Coronary artery (tissue), 2 donors: ENCODE results near the gene ELFN1.

Source experiments
- DNase-seq: peaks from one replicate; pipeline ENCODE4 v3.0.0-alpha.2; 2017; ENCODE audit warnings: low spot score
- H3K27ac ChIP-seq, 2 donors: fragments of 200-600 bp; sonication (generic); one replicate each; pipeline ENCODE4 v1.5.1; 2016 to 2019
- H3K4me3 ChIP-seq: fragments of 200-600 bp; sonication (generic); 2 replicates; pipeline ENCODE4 v1.5.1; 2016; ENCODE audit warnings: mild to moderate bottlenecking, moderate library complexity
- TF ChIP-seq, protein P1 (sequence below): fragments of 200-600 bp; sonication (generic); IDR thresholded peaks from one replicate; pipeline ENCODE4 v1.5.1; 2019; ENCODE audit warnings: antibody characterized with exemption

ELFN1 gene

GRCh38 chr7:1696671-1697498, 26.8 kb downstream of the ELFN1 start:
- DNase-seq: peak; percentile 65
- Histone ChIP-seq H3K27ac (no peak overlapping the region), H3K4me3 (no peak overlapping the region)
- TF ChIP-seq, protein P1, sequence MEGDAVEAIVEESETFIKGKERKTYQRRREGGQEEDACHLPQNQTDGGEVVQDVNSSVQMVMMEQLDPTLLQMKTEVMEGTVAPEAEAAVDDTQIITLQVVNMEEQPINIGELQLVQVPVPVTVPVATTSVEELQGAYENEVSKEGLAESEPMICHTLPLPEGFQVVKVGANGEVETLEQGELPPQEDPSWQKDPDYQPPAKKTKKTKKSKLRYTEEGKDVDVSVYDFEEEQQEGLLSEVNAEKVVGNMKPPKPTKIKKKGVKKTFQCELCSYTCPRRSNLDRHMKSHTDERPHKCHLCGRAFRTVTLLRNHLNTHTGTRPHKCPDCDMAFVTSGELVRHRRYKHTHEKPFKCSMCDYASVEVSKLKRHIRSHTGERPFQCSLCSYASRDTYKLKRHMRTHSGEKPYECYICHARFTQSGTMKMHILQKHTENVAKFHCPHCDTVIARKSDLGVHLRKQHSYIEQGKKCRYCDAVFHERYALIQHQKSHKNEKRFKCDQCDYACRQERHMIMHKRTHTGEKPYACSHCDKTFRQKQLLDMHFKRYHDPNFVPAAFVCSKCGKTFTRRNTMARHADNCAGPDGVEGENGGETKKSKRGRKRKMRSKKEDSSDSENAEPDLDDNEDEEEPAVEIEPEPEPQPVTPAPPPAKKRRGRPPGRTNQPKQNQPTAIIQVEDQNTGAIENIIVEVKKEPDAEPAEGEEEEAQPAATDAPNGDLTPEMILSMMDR: no peak

DNA sequence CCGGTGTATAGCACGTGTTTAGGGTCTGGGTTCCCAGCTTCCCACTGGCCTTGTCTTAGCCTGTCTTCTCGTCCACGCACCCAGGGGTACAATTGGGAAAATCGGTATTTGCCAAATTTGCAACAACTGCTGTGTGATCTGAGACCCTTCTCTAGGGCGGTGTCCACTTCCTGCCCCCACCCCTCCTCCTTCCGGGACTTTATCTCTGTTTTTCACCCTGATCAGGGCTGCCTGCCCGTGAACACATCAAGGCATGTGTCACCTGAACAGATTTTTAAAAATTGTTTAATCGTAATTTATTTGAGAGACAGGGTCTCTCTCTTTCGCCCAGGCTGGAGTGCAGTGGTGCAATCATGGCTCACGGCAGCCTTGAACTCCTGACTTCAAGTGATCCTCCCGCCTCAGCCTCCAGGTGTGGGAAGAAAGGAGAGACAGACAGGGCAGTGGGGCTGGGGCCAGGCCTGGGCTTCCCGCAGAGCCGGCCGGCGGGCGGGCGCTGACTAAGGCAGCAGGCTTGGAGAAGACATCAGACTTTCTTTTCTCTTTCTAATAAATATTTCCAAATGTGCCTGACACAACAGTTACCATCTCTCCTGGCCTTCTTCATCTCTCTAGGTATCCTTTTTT, 27.5 kb downstream of the ELFN1 start:
- no peak overlapping the region for H3K4me3 ChIP-seq
- DNase-seq: peak; percentile 57
- TF ChIP-seq, protein P1: no peak

GRCh38 chr7:1698201-1698600, 28.1 kb downstream of the ELFN1 start:
- H3K27ac ChIP-seq: no peak overlapping the region
- DNase-seq: no peak
- TF ChIP-seq, protein P1: no peak
- H3K4me3 ChIP-seq: no peak overlapping the region

More for the DNA sequence above, 27.5 kb downstream of the ELFN1 start:
- H3K27ac ChIP-seq: no peak overlapping the region

DNA sequence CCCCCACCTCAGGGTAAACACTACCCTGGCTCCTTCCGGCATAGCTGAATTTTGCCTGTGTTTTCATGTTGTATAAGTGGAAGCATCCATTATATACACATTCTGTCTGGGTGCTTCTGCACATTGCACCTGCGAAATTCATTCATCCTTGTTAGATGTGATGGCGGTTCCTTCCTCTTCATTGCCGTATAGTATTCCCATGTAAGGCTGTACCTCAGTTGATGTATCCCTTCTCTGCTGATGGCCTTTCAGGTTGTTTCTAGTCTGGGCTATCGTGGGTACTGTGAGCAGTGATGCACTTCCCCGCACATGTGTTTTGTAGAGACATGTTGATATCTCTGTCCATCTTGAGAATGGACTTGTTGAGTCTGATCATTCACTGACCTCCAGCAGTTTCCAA, 28.9 kb downstream of the ELFN1 start:
- Histone ChIP-seq H3K4me3 (no peak overlapping the region), H3K27ac (no peak overlapping the region)
- TF ChIP-seq, protein P1: no peak
- DNase-seq: no peak

DNA sequence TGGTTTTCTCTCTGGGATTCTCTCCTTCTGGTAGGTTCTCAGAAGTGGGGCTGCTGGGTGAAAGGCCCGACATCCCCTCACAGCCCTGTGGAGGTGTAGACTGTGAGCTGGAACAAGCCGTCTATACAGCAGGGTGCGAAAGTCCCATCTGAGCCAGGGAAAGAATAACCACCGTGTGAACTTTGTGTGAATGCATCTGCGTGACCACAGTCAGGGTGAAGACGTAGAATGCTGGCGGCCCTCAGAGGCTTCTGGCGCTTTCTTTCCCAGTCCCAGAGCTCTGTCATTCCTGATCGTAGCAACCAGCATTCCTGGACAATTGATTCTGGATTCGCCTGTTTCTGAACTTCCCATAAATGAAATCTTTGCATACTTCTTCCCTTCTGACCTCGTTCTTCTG, 30.0 kb downstream of the ELFN1 start:
- TF ChIP-seq, protein P1: no peak
- no peak overlapping the region for H3K4me3 ChIP-seq
- no peak overlapping the region for H3K27ac ChIP-seq
- peak; percentile 52 for DNase-seq

- peak; percentile 35 for DNase-seq
- Histone ChIP-seq H3K27ac (no peak overlapping the region), H3K4me3 (no peak overlapping the region)
- TF ChIP-seq, protein P1: no peak
Observed at GRCh38 chr7:1700536-1701333, 30.7 kb downstream of the ELFN1 start.
